ENCODE results near the gene GON7. TPM values are rescaled to one million over a fixed set of nuclear protein-coding genes. Genes with fewer than 3 reads are reported as not detected.
"Not testable (repeated sequence)": the region's sequence is repeated elsewhere in the genome, so short reads cannot be mapped to it uniquely, and the experiment has no call there.

The GON7 gene
- polyA plus RNA-seq, 6 donors from 2014 or later, result 15.8 to 23.5 (median 21.6) TPM

- peak; percentile 85 to 86 for ATAC-seq (ENCODE audit: low read depth in 2 of 2)
- peaks cover 5 to 7% of the 10 kb centered on the region in 2 donors for H3K36me3 Mint-ChIP-seq
- no peaks in the 10 kb centered on the region for H3K9me3 Mint-ChIP-seq
- no peaks in the 10 kb centered on the region for H3K27me3 Mint-ChIP-seq
- H3K4me1 Mint-ChIP-seq, result peaks cover 29 to 36% (median 32%) of the 10 kb centered on the region in 3 donors
- H3K27ac Mint-ChIP-seq, result peak within 1 kb of the TSS; percentile 96 to 100 (median 99)
- peak within 1 kb of the TSS; percentile 91 to 99 (median 96) for H3K4me3 Mint-ChIP-seq
- DNase-seq, result peak; percentile 93
These were observed 22.2 kb downstream of the GON7 start, which contains the start of the genes LYSET and MOAP1 for GRCh38 chr14:93184391-93185348. LYSET (plus strand) TSS chr14:93185317; CDS start chr14:93185406, 89 bp downstream. MOAP1 (minus strand) TSS chr14:93184897; CDS start chr14:93184242, 655 bp downstream.

DNA sequence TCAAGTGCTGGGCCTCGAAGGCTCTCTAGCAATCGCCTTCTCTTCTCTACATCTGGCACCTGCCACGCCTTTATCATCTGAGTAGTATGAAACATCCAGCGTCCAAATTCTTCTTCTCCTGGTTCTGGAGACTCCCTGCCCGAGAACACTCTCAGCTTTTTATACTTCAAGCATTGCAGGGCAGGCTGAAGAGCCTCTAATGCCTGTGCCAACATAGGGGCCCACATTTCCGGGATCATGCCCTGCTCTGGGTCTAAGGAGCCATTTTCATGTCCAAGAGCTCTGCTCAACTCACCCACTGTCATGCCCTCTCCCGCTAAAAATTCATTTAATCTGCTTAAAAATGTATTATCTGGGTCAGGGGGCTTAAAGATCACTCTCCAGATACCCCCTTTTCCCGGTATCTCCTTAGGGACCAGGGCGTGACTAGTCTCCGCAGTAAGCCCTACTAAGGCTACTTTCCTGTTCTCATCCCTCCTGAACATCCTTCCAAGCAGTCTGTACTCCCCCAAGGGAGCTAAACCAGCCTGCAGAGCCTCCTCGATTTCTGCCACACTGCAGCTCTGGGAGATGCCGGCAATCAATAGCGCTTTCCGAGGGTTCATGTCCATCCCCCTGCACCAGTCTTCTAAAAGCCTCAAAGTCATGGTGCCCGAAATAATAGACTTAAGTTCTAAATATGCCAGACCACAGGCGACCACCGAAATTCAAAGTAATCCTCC is 23.1 kb downstream of the GON7 start:
- Mint-ChIP-seq H3K9me3 (no peaks in the 10 kb centered on the region), H3K27ac (peak overlapping the region; percentile 82 to 97 (median 92)), H3K36me3 (peaks cover 5 to 7% of the 10 kb centered on the region in 2 donors), H3K4me1 (peaks cover 23 to 35% (median 32%) of the 10 kb centered on the region in 3 donors), H3K4me3 (peak overlapping the region; percentile 83 to 99 (median 91)), H3K27me3 (no peaks in the 10 kb centered on the region)
- DNase-seq (no peak), ATAC-seq (ENCODE audit: low read depth in 2 of 2) (no peak)

DNA sequence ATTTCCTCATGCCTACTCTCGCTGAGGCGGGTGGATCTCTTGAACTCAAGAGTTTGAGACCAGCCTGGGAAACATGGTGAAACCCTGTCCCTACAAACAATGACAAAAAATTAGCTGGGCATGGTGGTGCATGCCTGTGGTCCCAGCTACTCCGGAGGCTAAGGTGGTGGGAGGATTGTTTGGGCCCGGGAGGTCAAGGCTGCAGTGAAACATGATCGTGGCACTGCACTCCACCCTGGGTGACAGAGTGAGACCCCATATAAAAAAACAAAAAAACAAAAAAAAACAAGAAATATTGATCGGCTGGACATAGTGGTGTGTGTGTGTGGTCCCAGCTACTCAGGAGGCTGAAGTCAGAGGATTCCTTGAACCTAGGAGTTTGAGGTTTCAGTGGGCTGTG is 31.4 kb downstream of the GON7 start:
- ATAC-seq (ENCODE audit: low read depth in 2 of 2) (no peak), DNase-seq (no peak)
- H3K27me3 Mint-ChIP-seq, result peaks cover 0 to 11% (median 0%) of the 10 kb centered on the region in 3 donors

GRCh38 chr14:93174731-93175130 is 32.1 kb downstream of the GON7 start:
- not testable (repeated sequence) for H3K36me3 Mint-ChIP-seq; H3K9me3 Mint-ChIP-seq; ATAC-seq (ENCODE audit: low read depth in 2 of 2); DNase-seq; H3K27ac Mint-ChIP-seq; H3K4me1 Mint-ChIP-seq; H3K4me3 Mint-ChIP-seq
- H3K27me3 Mint-ChIP-seq, result peaks cover 0 to 11% (median 0%) of the 10 kb centered on the region in 3 donors

More for the DNA sequence above, 31.4 kb downstream of the GON7 start:
- H3K4me1 Mint-ChIP-seq, result peaks cover 0 to 3% (median 0%) of the 10 kb centered on the region in 3 donors
- H3K4me3 Mint-ChIP-seq, result no peak overlapping the region
- no peaks in the 10 kb centered on the region for H3K36me3 Mint-ChIP-seq
- H3K9me3 Mint-ChIP-seq, result no peaks in the 10 kb centered on the region
- no peak overlapping the region for H3K27ac Mint-ChIP-seq

GRCh38 chr14:93173943-93174395 is 32.9 kb downstream of the GON7 start:
- no peak for ATAC-seq (ENCODE audit: low read depth in 2 of 2)
- no peak overlapping the region for H3K4me3 Mint-ChIP-seq
- no peak for DNase-seq
- no peaks in the 10 kb centered on the region for H3K9me3 Mint-ChIP-seq
- H3K27ac Mint-ChIP-seq, result peak overlapping the region in 2 of 6 donors; percentile 9 to 49
- no peaks in the 10 kb centered on the region for H3K4me1 Mint-ChIP-seq
- H3K27me3 Mint-ChIP-seq, result peaks cover 0 to 11% (median 0%) of the 10 kb centered on the region in 3 donors
- no peaks in the 10 kb centered on the region for H3K36me3 Mint-ChIP-seq

GRCh38 chr14:93171376-93171775 is 35.5 kb downstream of the GON7 start:
- no peak overlapping the region for H3K27ac Mint-ChIP-seq
- DNase-seq, result no peak
- no peaks in the 10 kb centered on the region for H3K36me3 Mint-ChIP-seq
- no peak overlapping the region for H3K4me3 Mint-ChIP-seq
- no peaks in the 10 kb centered on the region for H3K9me3 Mint-ChIP-seq
- peaks cover 0 to 11% (median 0%) of the 10 kb centered on the region in 3 donors for H3K27me3 Mint-ChIP-seq
- no peak for ATAC-seq (ENCODE audit: low read depth in 2 of 2)
- H3K4me1 Mint-ChIP-seq, result no peaks in the 10 kb centered on the region

DNA sequence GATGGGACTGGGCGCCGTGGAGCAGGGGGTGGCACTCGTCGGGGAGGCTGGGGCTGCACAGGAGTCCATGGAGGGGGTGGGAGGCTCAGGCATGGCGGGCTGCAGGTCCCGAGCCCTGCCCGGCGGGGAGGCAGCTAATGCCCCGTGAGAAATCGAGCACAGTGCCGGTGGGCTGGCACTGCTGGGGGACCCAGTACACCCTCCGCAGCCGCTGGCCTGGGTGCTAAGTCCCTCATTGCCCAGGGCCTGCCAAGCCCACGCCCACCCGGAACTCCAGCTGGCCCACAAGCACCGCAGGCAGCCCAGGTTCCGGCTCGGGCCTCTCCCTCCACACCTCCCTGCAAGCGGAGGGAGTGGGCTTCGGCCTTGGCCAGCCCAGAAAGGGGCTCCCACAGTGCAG is 36.7 kb downstream of the GON7 start:
- ATAC-seq (ENCODE audit: low read depth in 2 of 2); H3K9me3 Mint-ChIP-seq; H3K27ac Mint-ChIP-seq; H3K36me3 Mint-ChIP-seq; H3K4me1 Mint-ChIP-seq; H3K4me3 Mint-ChIP-seq; DNase-seq: not testable (repeated sequence)
- peaks cover 0 to 11% (median 0%) of the 10 kb centered on the region in 3 donors for H3K27me3 Mint-ChIP-seq

DNA sequence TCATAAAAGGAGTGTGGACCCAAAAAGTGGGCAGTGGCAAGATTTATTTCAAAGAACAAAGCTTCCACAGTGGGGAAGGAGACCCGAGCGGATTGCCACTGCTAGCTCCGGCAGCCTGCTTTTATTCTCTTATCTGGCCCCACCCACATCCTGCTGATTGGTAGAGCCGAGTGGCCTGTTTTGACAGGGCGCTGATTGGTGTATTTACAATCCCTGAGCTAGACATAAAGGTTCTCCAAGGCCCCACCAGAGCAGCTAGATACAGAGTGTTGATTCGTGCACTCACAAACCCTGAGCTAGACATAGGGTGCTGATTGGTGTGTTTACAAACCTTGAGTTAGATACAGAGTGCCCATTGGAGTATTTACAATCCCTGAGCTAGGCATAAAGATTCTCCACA is 37.2 kb downstream of the GON7 start:
- Mint-ChIP-seq H3K27ac (peak overlapping the region in 1 of 6 donors; percentile 70), H3K27me3 (peaks cover 0 to 11% (median 0%) of the 10 kb centered on the region in 3 donors), H3K4me3 (peak overlapping the region in 1 of 8 donors; percentile 7)
- not testable (repeated sequence) for DNase-seq; H3K9me3 Mint-ChIP-seq; ATAC-seq (ENCODE audit: low read depth in 2 of 2); H3K4me1 Mint-ChIP-seq; H3K36me3 Mint-ChIP-seq

GRCh38 chr14:93168610-93169009 is 38.3 kb downstream of the GON7 start:
- not testable (repeated sequence) for DNase-seq; H3K4me3 Mint-ChIP-seq; ATAC-seq (ENCODE audit: low read depth in 2 of 2); H3K27ac Mint-ChIP-seq; H3K9me3 Mint-ChIP-seq; H3K4me1 Mint-ChIP-seq; H3K27me3 Mint-ChIP-seq; H3K36me3 Mint-ChIP-seq

DNA sequence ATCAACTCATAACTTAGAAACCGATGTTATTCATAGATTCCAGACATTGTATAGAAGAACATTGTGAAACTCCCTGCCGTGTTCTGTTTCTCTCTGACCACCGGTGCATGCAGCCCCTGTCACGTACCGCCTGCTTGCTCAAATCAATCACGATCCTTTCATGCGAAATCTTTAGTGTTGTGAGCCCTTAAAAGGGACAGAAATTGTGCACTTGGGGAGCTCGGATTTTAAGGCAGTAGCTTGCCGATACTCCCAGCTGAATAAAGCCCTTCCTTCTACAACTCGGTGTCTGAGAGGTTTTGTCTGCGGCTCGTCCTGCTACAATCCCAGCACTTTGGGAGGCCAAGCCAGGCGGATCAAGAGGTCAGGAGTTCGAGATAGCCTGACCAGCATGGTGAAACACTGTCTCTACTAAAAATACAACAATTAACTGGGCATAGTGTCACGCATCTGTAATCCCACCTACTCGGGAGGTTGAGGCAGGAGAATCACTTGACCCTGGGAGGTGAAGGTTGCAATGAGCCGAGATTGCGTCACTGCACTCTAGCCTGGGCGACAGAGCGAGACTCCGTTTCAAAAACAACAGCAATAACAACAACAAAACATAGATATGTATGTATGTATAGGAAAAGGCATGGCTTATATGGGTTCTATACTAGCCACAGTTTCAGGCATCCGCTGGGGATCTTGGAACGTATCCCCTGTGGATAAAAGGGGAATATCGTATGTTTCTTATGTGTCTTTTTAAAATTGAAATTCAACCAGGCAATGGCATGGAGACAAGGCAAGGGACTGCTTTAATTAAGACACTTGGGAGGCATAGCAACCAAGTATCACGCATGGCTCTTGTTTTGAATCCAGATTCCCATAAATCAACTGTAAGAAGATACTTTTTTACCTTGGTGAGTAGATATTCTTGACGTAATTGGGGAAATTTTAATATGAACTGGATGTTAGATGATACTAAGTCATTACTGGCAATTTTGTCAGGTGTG is 41.3 kb downstream of the GON7 start:
- not testable (repeated sequence) for H3K4me1 Mint-ChIP-seq, H3K9me3 Mint-ChIP-seq

DNA sequence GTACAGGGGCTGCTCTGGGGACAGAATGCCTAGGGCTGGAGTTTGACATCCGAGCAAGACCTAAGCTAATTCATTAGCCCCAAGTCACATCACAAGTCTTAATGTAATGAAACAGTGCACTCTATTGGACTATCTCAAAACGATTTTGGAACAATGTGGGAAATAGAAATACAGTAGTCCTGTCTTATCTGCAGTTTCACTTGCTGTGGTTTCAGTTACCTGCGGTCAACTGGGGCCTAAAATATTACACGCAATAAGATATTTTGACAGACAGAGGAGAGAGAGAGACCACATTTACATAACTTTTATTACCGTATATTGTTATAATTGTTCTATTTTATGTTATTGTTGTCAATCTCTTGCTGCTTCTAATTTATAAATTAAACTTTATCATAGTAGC is 43.3 kb downstream of the GON7 start:
- no peaks in the 10 kb centered on the region for H3K36me3 Mint-ChIP-seq
- H3K4me1 Mint-ChIP-seq, result no peaks in the 10 kb centered on the region
- DNase-seq (no peak), ATAC-seq (ENCODE audit: low read depth in 2 of 2) (no peak)
- no peaks in the 10 kb centered on the region for H3K9me3 Mint-ChIP-seq
- H3K4me3 Mint-ChIP-seq, result no peak overlapping the region
- no peak overlapping the region for H3K27ac Mint-ChIP-seq
- H3K27me3 Mint-ChIP-seq, result no peaks in the 10 kb centered on the region

More for the DNA sequence above, 41.3 kb downstream of the GON7 start:
- not testable (repeated sequence) for DNase-seq; ATAC-seq (ENCODE audit: low read depth in 2 of 2); H3K36me3 Mint-ChIP-seq; H3K27me3 Mint-ChIP-seq; H3K4me3 Mint-ChIP-seq; H3K27ac Mint-ChIP-seq

- peak overlapping the region in 1 of 6 donors; percentile 69 for H3K27ac Mint-ChIP-seq
- no peaks in the 10 kb centered on the region for H3K36me3 Mint-ChIP-seq
- ATAC-seq (ENCODE audit: low read depth in 2 of 2), result no peak
- H3K4me3 Mint-ChIP-seq, result no peak overlapping the region
- H3K27me3 Mint-ChIP-seq, result peaks cover 0 to 7% (median 0%) of the 10 kb centered on the region in 3 donors
- H3K4me1 Mint-ChIP-seq, result no peaks in the 10 kb centered on the region
- H3K9me3 Mint-ChIP-seq, result no peaks in the 10 kb centered on the region
- no peak for DNase-seq
These were observed 45.4 kb downstream of the GON7 start for GRCh38 chr14:93161411-93161940.

Measured in naive B cell (primary cell).